HepG2 (cell line): ENCODE results near the gene C3orf18. TPM values are rescaled to one million over a fixed set of nuclear protein-coding genes. Genes with fewer than 3 reads are reported as not detected.

Experiments
- AHR ChIP-seq: IDR thresholded peaks from 2 replicates; pipeline ENCODE4 v1.6.1; 2018; ENCODE audit warnings: missing genetic modification reagents, missing compliant biosample characterization
- ISL2 ChIP-seq: sonication (generic); formaldehyde crosslinking; IDR thresholded peaks from 2 replicates; pipeline ENCODE4 v1.5.0; 2020; ENCODE audit warnings: missing genetic modification reagents
- KDM3A ChIP-seq: IDR thresholded peaks from 2 replicates; pipeline ENCODE4 v1.6.1; 2018; ENCODE audit warnings: low read depth, missing compliant biosample characterization
- NFE2 ChIP-seq: sonication (generic); formaldehyde crosslinking; IDR thresholded peaks from 2 replicates; pipeline ENCODE4 v1.4.0; 2020; ENCODE audit warnings: missing genetic modification reagents
- SMYD3 ChIP-seq: sonication (generic); formaldehyde crosslinking; IDR thresholded peaks from 2 replicates; pipeline ENCODE4 v1.8.1; 2023; ENCODE audit warnings: mild to moderate bottlenecking, missing genetic modification reagents
- TBX2 ChIP-seq: sonication (generic); formaldehyde crosslinking; IDR thresholded peaks from 2 replicates; pipeline ENCODE4 v1.5.0; 2020; ENCODE audit warnings: missing genetic modification reagents, mild to moderate bottlenecking, borderline replicate concordance
- TCF7 ChIP-seq: sonication (generic); IDR thresholded peaks from 2 replicates; pipeline ENCODE4 v1.6.1; 2016; ENCODE audit warnings: antibody characterized with exemption, low read depth
- TMF1 ChIP-seq: sonication (generic); formaldehyde crosslinking; IDR thresholded peaks from 2 replicates; pipeline ENCODE4 v1.8.1; 2022; ENCODE audit warnings: low read depth, missing genetic modification reagents
- ZBTB38 ChIP-seq: sonication (generic); formaldehyde crosslinking; IDR thresholded peaks from 2 replicates; pipeline ENCODE4 v1.5.1; 2020; ENCODE audit warnings: mild to moderate bottlenecking, missing genetic modification reagents
- ZFY ChIP-seq: sonication (generic); formaldehyde crosslinking; IDR thresholded peaks from 2 replicates; pipeline ENCODE4 v1.4.0; 2020; ENCODE audit warnings: missing genetic modification reagents
- ZMYM3 ChIP-seq: sonication (generic); formaldehyde crosslinking; IDR thresholded peaks from 2 replicates; pipeline ENCODE4 v1.5.1; 2020; ENCODE audit warnings: mild to moderate bottlenecking, missing genetic modification reagents
- ZNF546 ChIP-seq: sonication (generic); formaldehyde crosslinking; conservative IDR thresholded peaks from 2 replicates; pipeline ENCODE4 v1.8.1; 2023; ENCODE audit warnings: mild to moderate bottlenecking, missing genetic modification reagents
- ZNF772 ChIP-seq: sonication (generic); formaldehyde crosslinking; IDR thresholded peaks from 2 replicates; pipeline ENCODE4 v1.5.0; 2020; ENCODE audit warnings: mild to moderate bottlenecking, missing genetic modification reagents
- polyA plus RNA-seq, 8 experiments: library from polyadenylated mRNA; depleted of rRNA in 3 of 8; stranded (reverse) in 7 of 8; unstranded in 1 of 8; fragments of >200 nt; fragmentation: Illumina TruSeq in 4 of 8; extraction: Trizol in 4 of 8; gene quantifications; 2 replicates each; pipeline versions ENCODE4 v1.2.1 to v1.2.3, GENCODE V29; 2011 to 2016; ENCODE audit warnings: low read depth in 4 of 8, missing spikeins in 1 of 8, mixed read lengths in 1 of 8; ENCODE audit not compliant: insufficient read depth in 1 of 8
- total RNA-seq, 5 experiments: library from RNA; depleted of rRNA; stranded (reverse); fragments of >200 nt; fragmentation: Illumina TruSeq; extraction: Trizol; gene quantifications; 2 replicates each; pipeline ENCODE4 v1.2.3, GENCODE V29; 2016; ENCODE audit warnings: low read depth in 1 of 5
- TF ChIP-seq, protein P1 (sequence below): IDR thresholded peaks from 2 replicates; pipeline ENCODE4 v1.6.1; 2012; ENCODE audit warnings: inconsistent platforms
- TF ChIP-seq, protein P2 (sequence below): sonication (generic); formaldehyde crosslinking; IDR thresholded peaks from 2 replicates; pipeline ENCODE4 v1.5.0; 2020; ENCODE audit warnings: mild to moderate bottlenecking, missing genetic modification reagents, borderline replicate concordance
- TF ChIP-seq, protein P3 (sequence below): sonication (generic); formaldehyde crosslinking; IDR thresholded peaks from 2 replicates; pipeline ENCODE4 v1.4.0; 2020; ENCODE audit warnings: missing genetic modification reagents, low read depth, mild to moderate bottlenecking, borderline replicate concordance
- TF ChIP-seq, protein P4 (sequence below): IDR thresholded peaks from 2 replicates; pipeline ENCODE4 v1.6.1; 2016; ENCODE audit warnings: missing genetic modification reagents, missing compliant biosample characterization
- TF ChIP-seq, protein P5 (sequence below): sonication (generic); formaldehyde crosslinking; IDR thresholded peaks from 2 replicates; pipeline ENCODE4 v1.4.0; 2020; ENCODE audit warnings: missing genetic modification reagents, borderline replicate concordance
- TF ChIP-seq, protein P6 (sequence below): sonication (generic); formaldehyde crosslinking; IDR thresholded peaks from 2 replicates; pipeline ENCODE4 v1.4.0; 2020; ENCODE audit warnings: missing genetic modification reagents

The C3orf18 gene
- total and polyA plus RNA-seq, 2 of the 13 experiments (the other 11 are each of a cell fraction or from before 2014, with no cell fraction given), result 1.6 to 4.8 TPM

DNA sequence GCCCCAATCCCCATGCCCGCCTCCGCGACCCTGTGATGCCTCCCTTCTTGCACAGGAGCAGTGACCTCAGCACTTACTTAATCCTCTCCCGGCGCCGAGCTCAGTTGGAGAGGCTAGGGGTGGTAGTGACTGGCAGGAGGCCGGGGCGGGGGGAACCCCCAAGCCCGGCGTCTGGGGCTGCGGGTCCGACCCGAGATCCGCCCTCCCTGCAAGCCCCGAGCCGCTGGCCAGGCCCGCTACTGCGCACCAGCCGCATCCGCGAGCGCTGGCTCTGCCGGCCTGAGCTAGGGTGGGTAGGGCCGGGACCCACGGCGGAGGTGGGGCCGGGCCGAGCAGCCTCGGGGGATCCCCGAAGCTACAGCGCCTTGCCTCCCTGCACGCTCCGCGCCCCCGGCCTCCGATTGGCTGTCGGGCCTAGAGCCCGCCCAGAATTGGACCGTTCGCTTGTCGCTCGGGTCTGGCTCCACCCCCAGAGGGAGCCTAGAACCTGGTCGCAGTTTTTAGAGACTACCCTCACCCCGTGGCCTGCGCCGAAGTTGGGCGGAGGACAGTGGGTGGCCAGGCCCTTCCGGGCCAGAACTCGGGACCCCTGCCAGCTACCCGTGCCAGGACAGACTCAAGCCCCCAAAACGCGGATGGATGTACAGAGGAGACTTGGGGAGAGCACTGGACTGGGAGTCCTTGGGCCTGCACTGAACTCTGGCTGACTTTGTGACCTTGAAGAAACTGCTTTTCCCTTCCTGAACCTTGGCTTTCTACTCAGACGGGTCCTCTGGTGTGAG is at the start of gene C3orf18 (continued):
- TF ChIP-seq ZMYM3 (peak; percentile 89), TCF7 (no peak), ZNF772 (CRISPR knock-in tag) (0 out of 2 replicates have a peak, but pooled peaks have one; percentile 29), TBX2 (peak; percentile 42; the same call in 1 of the 2 replicates), SMYD3 (CRISPR knock-in tag) (no peak), NFE2 (CRISPR knock-in tag) (no peak), ZFY (peak; percentile 58; the same call in 1 of the 2 replicates), ZNF546 (CRISPR knock-in tag) (0 out of 2 replicates have a peak, but pooled peaks have one; percentile 64), KDM3A (CRISPR knock-in tag) (0 out of 2 replicates have a peak, but pooled peaks have one; percentile 25), TMF1 (CRISPR knock-in tag) (no peak), ZBTB38 (CRISPR knock-in tag) (0 out of 2 replicates have a peak, but pooled peaks have one; percentile 29), AHR (CRISPR knock-in tag) (no peak), ISL2 (CRISPR knock-in tag) (0 out of 2 replicates have a peak, but pooled peaks have one; percentile 14)
- TF ChIP-seq, protein P1, sequence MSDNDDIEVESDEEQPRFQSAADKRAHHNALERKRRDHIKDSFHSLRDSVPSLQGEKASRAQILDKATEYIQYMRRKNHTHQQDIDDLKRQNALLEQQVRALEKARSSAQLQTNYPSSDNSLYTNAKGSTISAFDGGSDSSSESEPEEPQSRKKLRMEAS, result 0 out of 2 replicates have a peak, but pooled peaks have one; percentile 24
- TF ChIP-seq, protein P2, sequence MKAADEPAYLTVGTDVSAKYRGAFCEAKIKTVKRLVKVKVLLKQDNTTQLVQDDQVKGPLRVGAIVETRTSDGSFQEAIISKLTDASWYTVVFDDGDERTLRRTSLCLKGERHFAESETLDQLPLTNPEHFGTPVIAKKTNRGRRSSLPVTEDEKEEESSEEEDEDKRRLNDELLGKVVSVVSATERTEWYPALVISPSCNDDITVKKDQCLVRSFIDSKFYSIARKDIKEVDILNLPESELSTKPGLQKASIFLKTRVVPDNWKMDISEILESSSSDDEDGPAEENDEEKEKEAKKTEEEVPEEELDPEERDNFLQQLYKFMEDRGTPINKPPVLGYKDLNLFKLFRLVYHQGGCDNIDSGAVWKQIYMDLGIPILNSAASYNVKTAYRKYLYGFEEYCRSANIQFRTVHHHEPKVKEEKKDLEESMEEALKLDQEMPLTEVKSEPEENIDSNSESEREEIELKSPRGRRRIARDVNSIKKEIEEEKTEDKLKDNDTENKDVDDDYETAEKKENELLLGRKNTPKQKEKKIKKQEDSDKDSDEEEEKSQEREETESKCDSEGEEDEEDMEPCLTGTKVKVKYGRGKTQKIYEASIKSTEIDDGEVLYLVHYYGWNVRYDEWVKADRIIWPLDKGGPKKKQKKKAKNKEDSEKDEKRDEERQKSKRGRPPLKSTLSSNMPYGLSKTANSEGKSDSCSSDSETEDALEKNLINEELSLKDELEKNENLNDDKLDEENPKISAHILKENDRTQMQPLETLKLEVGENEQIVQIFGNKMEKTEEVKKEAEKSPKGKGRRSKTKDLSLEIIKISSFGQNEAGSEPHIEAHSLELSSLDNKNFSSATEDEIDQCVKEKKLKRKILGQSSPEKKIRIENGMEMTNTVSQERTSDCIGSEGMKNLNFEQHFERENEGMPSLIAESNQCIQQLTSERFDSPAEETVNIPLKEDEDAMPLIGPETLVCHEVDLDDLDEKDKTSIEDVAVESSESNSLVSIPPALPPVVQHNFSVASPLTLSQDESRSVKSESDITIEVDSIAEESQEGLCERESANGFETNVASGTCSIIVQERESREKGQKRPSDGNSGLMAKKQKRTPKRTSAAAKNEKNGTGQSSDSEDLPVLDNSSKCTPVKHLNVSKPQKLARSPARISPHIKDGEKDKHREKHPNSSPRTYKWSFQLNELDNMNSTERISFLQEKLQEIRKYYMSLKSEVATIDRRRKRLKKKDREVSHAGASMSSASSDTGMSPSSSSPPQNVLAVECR, result 0 out of 2 replicates have a peak, but pooled peaks have one; percentile 37
- TF ChIP-seq, protein P3, sequence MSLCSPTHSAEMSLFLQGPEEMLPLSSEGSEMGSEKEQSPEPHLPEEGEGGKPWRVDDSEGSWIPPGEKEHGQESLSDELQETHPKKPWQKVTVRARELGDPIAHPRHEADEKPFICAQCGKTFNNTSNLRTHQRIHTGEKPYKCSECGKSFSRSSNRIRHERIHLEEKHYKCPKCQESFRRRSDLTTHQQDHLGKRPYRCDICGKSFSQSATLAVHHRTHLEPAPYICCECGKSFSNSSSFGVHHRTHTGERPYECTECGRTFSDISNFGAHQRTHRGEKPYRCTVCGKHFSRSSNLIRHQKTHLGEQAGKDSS (CRISPR knock-in tag), result peak; percentile 100
- TF ChIP-seq, protein P4, sequence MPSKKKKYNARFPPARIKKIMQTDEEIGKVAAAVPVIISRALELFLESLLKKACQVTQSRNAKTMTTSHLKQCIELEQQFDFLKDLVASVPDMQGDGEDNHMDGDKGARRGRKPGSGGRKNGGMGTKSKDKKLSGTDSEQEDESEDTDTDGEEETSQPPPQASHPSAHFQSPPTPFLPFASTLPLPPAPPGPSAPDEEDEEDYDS (CRISPR knock-in tag), result 0 out of 2 replicates have a peak, but pooled peaks have one; percentile 18
- TF ChIP-seq, protein P5, sequence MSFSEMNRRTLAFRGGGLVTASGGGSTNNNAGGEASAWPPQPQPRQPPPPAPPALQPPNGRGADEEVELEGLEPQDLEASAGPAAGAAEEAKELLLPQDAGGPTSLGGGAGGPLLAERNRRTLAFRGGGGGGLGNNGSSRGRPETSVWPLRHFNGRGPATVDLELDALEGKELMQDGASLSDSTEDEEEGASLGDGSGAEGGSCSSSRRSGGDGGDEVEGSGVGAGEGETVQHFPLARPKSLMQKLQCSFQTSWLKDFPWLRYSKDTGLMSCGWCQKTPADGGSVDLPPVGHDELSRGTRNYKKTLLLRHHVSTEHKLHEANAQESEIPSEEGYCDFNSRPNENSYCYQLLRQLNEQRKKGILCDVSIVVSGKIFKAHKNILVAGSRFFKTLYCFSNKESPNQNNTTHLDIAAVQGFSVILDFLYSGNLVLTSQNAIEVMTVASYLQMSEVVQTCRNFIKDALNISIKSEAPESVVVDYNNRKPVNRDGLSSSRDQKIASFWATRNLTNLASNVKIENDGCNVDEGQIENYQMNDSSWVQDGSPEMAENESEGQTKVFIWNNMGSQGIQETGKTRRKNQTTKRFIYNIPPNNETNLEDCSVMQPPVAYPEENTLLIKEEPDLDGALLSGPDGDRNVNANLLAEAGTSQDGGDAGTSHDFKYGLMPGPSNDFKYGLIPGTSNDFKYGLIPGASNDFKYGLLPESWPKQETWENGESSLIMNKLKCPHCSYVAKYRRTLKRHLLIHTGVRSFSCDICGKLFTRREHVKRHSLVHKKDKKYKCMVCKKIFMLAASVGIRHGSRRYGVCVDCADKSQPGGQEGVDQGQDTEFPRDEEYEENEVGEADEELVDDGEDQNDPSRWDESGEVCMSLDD (CRISPR knock-in tag), result peak; percentile 65; the same call in 1 of the 2 replicates
- TF ChIP-seq, protein P6, sequence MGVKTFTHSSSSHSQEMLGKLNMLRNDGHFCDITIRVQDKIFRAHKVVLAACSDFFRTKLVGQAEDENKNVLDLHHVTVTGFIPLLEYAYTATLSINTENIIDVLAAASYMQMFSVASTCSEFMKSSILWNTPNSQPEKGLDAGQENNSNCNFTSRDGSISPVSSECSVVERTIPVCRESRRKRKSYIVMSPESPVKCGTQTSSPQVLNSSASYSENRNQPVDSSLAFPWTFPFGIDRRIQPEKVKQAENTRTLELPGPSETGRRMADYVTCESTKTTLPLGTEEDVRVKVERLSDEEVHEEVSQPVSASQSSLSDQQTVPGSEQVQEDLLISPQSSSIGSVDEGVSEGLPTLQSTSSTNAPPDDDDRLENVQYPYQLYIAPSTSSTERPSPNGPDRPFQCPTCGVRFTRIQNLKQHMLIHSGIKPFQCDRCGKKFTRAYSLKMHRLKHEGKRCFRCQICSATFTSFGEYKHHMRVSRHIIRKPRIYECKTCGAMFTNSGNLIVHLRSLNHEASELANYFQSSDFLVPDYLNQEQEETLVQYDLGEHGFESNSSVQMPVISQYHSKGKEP (CRISPR knock-in tag), result no peak
